IMR-90 (cell line): Measurements from ENCODE around the gene MYO1C. TPM values are rescaled to one million over a fixed set of nuclear protein-coding genes. Genes with fewer than 3 reads are reported as not detected.

Experiments used
- ATAC-seq: fragments of 200-7000 bp; cut with Tn5 transposase; 2 replicates; pipeline ENCODE4 v1.9.1; 2020; ENCODE audit warnings: low read depth, mild to moderate bottlenecking, moderate library complexity
- BruUV-seq: library from RNA; stranded (reverse); fragments of 400-500 nt; replicated peaks from 2 replicates; lab custom pipeline; 2021; lab: Mats Ljungman, UMichigan
- CTCF ChIA-PET: fragments of 300-600 bp; formaldehyde crosslinking; extraction: SDS; loops from one replicate; lab custom pipeline; 2021; ENCODE audit warnings: antibody characterized with exemption; lab: Yijun Ruan, JAX
- POLR2A ChIA-PET: fragments of 300-600 bp; sonication (Branson Sonifier 250); formaldehyde crosslinking; loops from one replicate; lab custom pipeline; 2022; ENCODE audit warnings: antibody characterized with exemption; ENCODE audit not compliant: unreplicated experiment; lab: Charles Lee
- DNase-seq: peaks from one replicate; pipeline ENCODE4 v3.0.0; 2013
- H2AFZ ChIP-seq: replicated peaks from 2 replicates; pipeline ENCODE3; 2013; ENCODE audit warnings: low read length, mild to moderate bottlenecking; ENCODE audit not compliant: poor library complexity
- H2AK5ac ChIP-seq: 2 replicates; pipeline ENCODE4 v1.6.1; 2013; ENCODE audit warnings: low read depth, low read length, inconsistent platforms
- H2AK9ac ChIP-seq: replicated peaks from 2 replicates; pipeline ENCODE3; 2013; ENCODE audit warnings: mild to moderate bottlenecking, low read depth, low read length, moderate library complexity; ENCODE audit not compliant: poor library complexity
- H2BK120ac ChIP-seq: 2 replicates; pipeline ENCODE4 v1.6.1; 2013; ENCODE audit warnings: low read depth, low read length, inconsistent platforms
- H2BK15ac ChIP-seq: 3 replicates; pipeline ENCODE4 v1.6.1; 2013; ENCODE audit warnings: low read depth, low read length, inconsistent platforms
- H2BK20ac ChIP-seq: 2 replicates; pipeline ENCODE4 v1.6.1; 2013; ENCODE audit warnings: low read depth, mild to moderate bottlenecking, inconsistent platforms, low read length, moderate library complexity
- H2BK5ac ChIP-seq: 2 replicates; pipeline ENCODE4 v1.6.1; 2013; ENCODE audit warnings: mild to moderate bottlenecking, low read depth, low read length, inconsistent platforms; ENCODE audit not compliant: poor library complexity, severe bottlenecking
- H3K14ac ChIP-seq: replicated peaks from 2 replicates; pipeline ENCODE4 v1.6.1; 2013; ENCODE audit warnings: low read depth, low read length, inconsistent platforms
- H3K18ac ChIP-seq: 2 replicates; pipeline ENCODE4 v1.6.1; 2013; ENCODE audit warnings: low read depth, low read length, control low read depth
- H3K23ac ChIP-seq: 2 replicates; pipeline ENCODE4 v1.6.1; 2013; ENCODE audit warnings: low read depth, low read length, inconsistent platforms
- H3K27ac ChIP-seq: 2 replicates; pipeline ENCODE4 v1.5.1; 2013; ENCODE audit warnings: mild to moderate bottlenecking, control low read depth, low read length; ENCODE audit not compliant: insufficient read depth
- H3K27me3 ChIP-seq: 2 replicates; pipeline ENCODE4 v1.6.1; 2013; ENCODE audit warnings: low read length; ENCODE audit not compliant: control insufficient read depth, insufficient read depth
- H3K36me3 ChIP-seq: 2 replicates; pipeline ENCODE4 v1.6.1; 2013; ENCODE audit warnings: low read length, mixed read lengths; ENCODE audit not compliant: control insufficient read depth, insufficient read depth
- H3K4ac ChIP-seq: 2 replicates; pipeline ENCODE4 v1.6.1; 2013; ENCODE audit warnings: low read depth, low read length, inconsistent platforms
- H3K4me1 ChIP-seq: 2 replicates; pipeline ENCODE4 v1.6.1; 2013; ENCODE audit warnings: low read length, mixed read lengths; ENCODE audit not compliant: control insufficient read depth, insufficient read depth
- H3K4me2 ChIP-seq: 2 replicates; pipeline ENCODE4 v1.6.1; 2013; ENCODE audit warnings: low read depth, mild to moderate bottlenecking, control low read depth, low read length, moderate library complexity
- H3K4me3 ChIP-seq: 2 replicates; pipeline ENCODE4 v1.5.1; 2013; ENCODE audit warnings: low read depth, mild to moderate bottlenecking, control low read depth, low read length, moderate library complexity; ENCODE audit not compliant: insufficient read depth
- H3K56ac ChIP-seq: 2 replicates; pipeline ENCODE4 v1.6.1; 2013; ENCODE audit warnings: low read length, inconsistent platforms; ENCODE audit not compliant: insufficient read depth; ENCODE audit errors: extremely low read depth
- H3K79me1 ChIP-seq, 2 experiments: 2 replicates each; pipeline ENCODE4 v1.6.1; 2013; ENCODE audit warnings: low read length in 2 of 2, inconsistent platforms in 1 of 2, low read depth in 1 of 2
- H3K9ac ChIP-seq: 2 replicates; pipeline ENCODE4 v1.6.1; 2013; ENCODE audit warnings: low read depth, low read length, control low read depth
- H3K9me1 ChIP-seq: 2 replicates; pipeline ENCODE4 v1.6.1; 2013; ENCODE audit warnings: low read length, inconsistent platforms; ENCODE audit not compliant: insufficient read depth
- H3K9me3 ChIP-seq: 2 replicates; pipeline ENCODE4 v1.6.1; 2013; ENCODE audit warnings: low read length; ENCODE audit not compliant: control insufficient read depth, insufficient read depth
- H4K20me1 ChIP-seq: 2 replicates; pipeline ENCODE4 v1.6.1; 2013; ENCODE audit warnings: low read length, inconsistent platforms; ENCODE audit not compliant: insufficient read depth
- H4K5ac ChIP-seq: 2 replicates; pipeline ENCODE4 v1.6.1; 2013; ENCODE audit warnings: mild to moderate bottlenecking, low read depth, low read length, control low read depth
- H4K8ac ChIP-seq, 2 experiments: 2 replicates each; pipeline ENCODE4 v1.6.1; 2013; ENCODE audit warnings: low read depth in 2 of 2, low read length in 2 of 2, control low read depth in 1 of 2, inconsistent platforms in 1 of 2
- H4K91ac ChIP-seq: 2 replicates; pipeline ENCODE4 v1.6.1; 2013; ENCODE audit warnings: low read depth, low read length, inconsistent platforms; ENCODE audit not compliant: insufficient read depth
- BHLHE40 ChIP-seq: fragments of 150-350 bp; IDR thresholded peaks from 2 replicates; pipeline ENCODE4 v1.6.1; 2016; ENCODE audit warnings: mild to moderate bottlenecking, low read depth, low read length
- FOS ChIP-seq: fragments of 150-350 bp; IDR thresholded peaks from 2 replicates; pipeline ENCODE4 v1.6.1; 2016; ENCODE audit warnings: low read depth, low read length
- MAZ ChIP-seq: IDR thresholded peaks from 2 replicates; pipeline ENCODE4 v1.6.1; 2012; ENCODE audit warnings: low read depth, mild to moderate bottlenecking, low read length, improper control_type of control experiment, moderate library complexity, borderline replicate concordance
- NFE2L2 ChIP-seq: fragments of 150-350 bp; IDR thresholded peaks from 2 replicates; pipeline ENCODE4 v1.6.1; 2016; ENCODE audit warnings: low read depth, mild to moderate bottlenecking, low read length
- SMC3 ChIP-seq: fragments of 150-350 bp; IDR thresholded peaks from 2 replicates; pipeline ENCODE4 v1.6.1; 2016; ENCODE audit warnings: low read depth, mild to moderate bottlenecking, antibody characterized with exemption, low read length, moderate library complexity
- USF2 ChIP-seq: fragments of 150-350 bp; IDR thresholded peaks from 2 replicates; pipeline ENCODE4 v1.6.1; 2017; ENCODE audit warnings: mild to moderate bottlenecking, antibody characterized with exemption, low read length, low read depth
- WGBS, 2 experiments: methylation state at CpG; one replicate each; pipeline versions ENCODE4 v1.1.5 to v1.1.7; 2013; ENCODE audit warnings: missing lambda C conversion rate in 2 of 2; ENCODE audit not compliant: insufficient read length in 1 of 2; ENCODE audit errors: extremely low coverage in 2 of 2; 5-methylcytosine and 5-hydroxymethylcytosine counted together
- dilution Hi-C: fragments of 300-500 bp; cut with HindIII; formaldehyde crosslinking; loops from one replicate; pipeline ENCODE4 v1.14.3; 2018; ENCODE audit warnings: low sequenced_read_pairs; ENCODE audit not compliant: unreplicated experiment
- in situ Hi-C: fragments of 300-500 bp; cut with MboI; formaldehyde crosslinking; loops from 3 replicates; pipeline ENCODE4 v1.14.3; 2019; ENCODE audit warnings: low sequenced_read_pairs, inconsistent platforms, mixed read lengths
- intact Hi-C: fragments of 100-400 bp; cut with micrococcal nuclease; formaldehyde crosslinking; loops from 2 replicates; pipeline ENCODE4 v1.10.0; 2022
- polyA plus RNA-seq, 3 experiments: library from polyadenylated mRNA; depleted of rRNA; stranded (reverse); fragments of >200 nt; gene quantifications; 2 replicates each; pipeline ENCODE4 v1.2.3, GENCODE V29; 2012; ENCODE audit warnings: low replicate concordance in 1 of 3
- total RNA-seq: library from RNA; depleted of rRNA; stranded (reverse); fragments of >200 nt; gene quantifications from 2 replicates; pipeline ENCODE4 v1.2.3, GENCODE V29; 2012
- TF ChIP-seq, protein P1 (sequence below): conservative IDR thresholded peaks from 2 replicates; pipeline ENCODE4 v1.5.1; 2012; ENCODE audit warnings: mild to moderate bottlenecking, low read depth, low read length, improper control_type of control experiment

Gene MYO1C
- total and polyA plus RNA-seq, 2 of the 4 experiments (the other 2 are of a cell fraction) = 162 to 196 TPM

- dilution Hi-C loops (no loop called here), in situ Hi-C loops (no loop called here), intact Hi-C loops (no loop called here)
- BruUV-seq = no TSS peak
- POLR2A ChIA-PET = no interaction called here
- CTCF ChIA-PET = no interaction called here
- Histone ChIP-seq H2BK15ac (no peak overlapping the region), H2AK5ac (no peak overlapping the region), H4K5ac (no peak overlapping the region), H2BK5ac (no peak overlapping the region), H3K27ac (no peak overlapping the region), H3K9ac (no peak overlapping the region), H2AK9ac (no peak overlapping the region), H3K9me1 (no peaks in the 10 kb centered on the region), H3K9me3 (no peaks in the 10 kb centered on the region), H3K4me1 (no peaks in the 10 kb centered on the region), H2BK120ac (no peak overlapping the region), H2BK20ac (no peak overlapping the region), H3K23ac (no peak overlapping the region), H3K36me3 (peaks cover 78% of the 10 kb centered on the region), H4K20me1 (peaks cover 24% of the 10 kb centered on the region; the same call in 1 of the 2 replicates), H4K91ac (no peak overlapping the region), H2AFZ (no peak overlapping the region), H3K27me3 (no peaks in the 10 kb centered on the region), H3K56ac (no peak overlapping the region), H3K14ac (no peak overlapping the region), H3K4ac (no peak overlapping the region), H3K79me1 (peaks cover 22 to 45% of the 10 kb centered on the region in 2 experiments), H3K18ac (no peak overlapping the region), H3K4me2 (no peak overlapping the region), H3K4me3 (no peak overlapping the region), H4K8ac (no peak overlapping the region)
- 92% methylated on average over 11 of the region's 25 CpGs; no CpG with 5 or more reads in 1 of the 2 experiments for WGBS, 2 experiments
- DNase-seq (no peak), ATAC-seq (no peak)
- TF ChIP-seq USF2 (no peak), SMC3 (no peak), MAZ (no peak), NFE2L2 (no peak), BHLHE40 (no peak), FOS (no peak)
- TF ChIP-seq, protein P1, sequence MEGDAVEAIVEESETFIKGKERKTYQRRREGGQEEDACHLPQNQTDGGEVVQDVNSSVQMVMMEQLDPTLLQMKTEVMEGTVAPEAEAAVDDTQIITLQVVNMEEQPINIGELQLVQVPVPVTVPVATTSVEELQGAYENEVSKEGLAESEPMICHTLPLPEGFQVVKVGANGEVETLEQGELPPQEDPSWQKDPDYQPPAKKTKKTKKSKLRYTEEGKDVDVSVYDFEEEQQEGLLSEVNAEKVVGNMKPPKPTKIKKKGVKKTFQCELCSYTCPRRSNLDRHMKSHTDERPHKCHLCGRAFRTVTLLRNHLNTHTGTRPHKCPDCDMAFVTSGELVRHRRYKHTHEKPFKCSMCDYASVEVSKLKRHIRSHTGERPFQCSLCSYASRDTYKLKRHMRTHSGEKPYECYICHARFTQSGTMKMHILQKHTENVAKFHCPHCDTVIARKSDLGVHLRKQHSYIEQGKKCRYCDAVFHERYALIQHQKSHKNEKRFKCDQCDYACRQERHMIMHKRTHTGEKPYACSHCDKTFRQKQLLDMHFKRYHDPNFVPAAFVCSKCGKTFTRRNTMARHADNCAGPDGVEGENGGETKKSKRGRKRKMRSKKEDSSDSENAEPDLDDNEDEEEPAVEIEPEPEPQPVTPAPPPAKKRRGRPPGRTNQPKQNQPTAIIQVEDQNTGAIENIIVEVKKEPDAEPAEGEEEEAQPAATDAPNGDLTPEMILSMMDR = no peak
Measured at GRCh38 chr17:1470755-1471462, 21.6 kb downstream of the MYO1C start.
